Measurements from ENCODE around the gene SYT5. TPM values are rescaled to one million over a fixed set of nuclear protein-coding genes. Genes with fewer than 3 reads are reported as not detected.

SYT5 gene
- total RNA-seq (2021; ENCODE audit: unreplicated experiment) (2.3 TPM), Bru-seq, nascent RNA (percentile 26 among the genes with signal in this experiment), BruChase-seq, experiment 1, labeled RNA remaining after a 6-hour chase (percentile 48 among the genes with signal in this experiment), BruChase-seq, experiment 2, labeled RNA remaining after a 2-hour chase (percentile 32 among the genes with signal in this experiment)
- polyA plus RNA-seq (2012), result 0.75 and 1.8 TPM in 2 replicates
- long read RNA-seq, partial matches to known transcripts, result 1 of 4 reads
- long read RNA-seq, other reads (novel, unspliced or antisense), result 3 of 4 reads

DNA sequence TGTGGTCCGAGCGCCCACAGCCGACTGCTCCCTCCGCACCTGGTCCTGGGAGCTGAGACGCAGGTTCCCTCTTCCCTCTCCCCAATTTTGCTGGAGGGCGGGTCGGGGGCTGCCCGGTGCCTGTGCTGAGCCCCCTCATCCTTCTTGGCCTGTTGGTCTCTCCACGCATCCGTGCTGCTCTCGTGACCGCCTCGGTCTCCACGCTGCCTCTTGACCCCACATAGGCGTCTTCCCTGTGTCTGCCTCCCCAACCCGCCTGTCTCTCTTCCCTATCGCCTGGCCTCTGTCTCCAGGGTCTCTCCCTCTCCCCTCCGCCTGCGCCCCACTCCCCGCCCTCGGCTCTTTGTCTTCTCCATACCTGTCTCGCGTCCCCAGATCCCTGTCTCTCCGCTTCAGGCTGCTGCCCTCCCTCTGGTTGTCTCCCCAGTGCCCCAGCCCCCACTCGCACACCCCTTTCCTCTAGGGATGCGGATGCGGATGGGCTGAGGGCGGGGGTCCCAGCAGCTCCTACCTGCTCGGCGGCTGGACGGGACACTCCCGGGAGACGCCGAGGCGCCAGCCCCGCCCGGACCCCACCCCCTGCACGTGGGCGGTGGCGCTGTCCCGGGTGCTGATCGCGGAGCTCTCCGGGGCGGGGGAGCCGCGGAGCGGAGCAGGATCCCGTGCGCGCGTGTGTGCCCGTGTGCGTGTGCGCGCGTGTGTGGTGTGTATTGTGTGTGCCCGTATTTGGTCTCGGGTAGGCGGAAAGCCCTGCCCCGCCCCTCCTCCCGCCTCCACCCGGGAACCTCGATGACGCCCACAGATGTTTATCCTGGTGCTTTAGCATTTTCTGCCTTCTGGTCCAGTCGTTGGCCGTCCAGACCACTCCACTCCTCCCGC is at the start of gene SYT5:
Gene SYT5, minus strand, starts transcription at position 684 of the 879 bp plus-strand sequence. CDS start 1,248 bp downstream, outside the sequence.
- ChIA-PET CTCF (interaction anchor here (1.0 to 1.8 kb wide), 4 partner anchors 14 to 37 kb away, joined by 3 to 7 read pairs (median 4); partner anchors contain the start of gene DNAAF3), POLR2A (interaction anchor here (1.0 to 1.1 kb wide), 2 partner anchors 30 to 37 kb away, joined by 3 read pairs; partner anchors contain the start of gene PTPRH)
- DNase-seq (ENCODE audit: low read depth, low spot score), result no peak
- no peak for TF ChIP-seq YY1 (IDR thresholded peaks at IDR 0.05; ENCODE audit: extremely low read depth, insufficient replicate concordance, low read depth, low read length)
- no peak for TF ChIP-seq FOSL1 (IDR thresholded peaks at IDR 0.05; ENCODE audit: low read depth)
- no peak; the same call in 1 of the 2 replicates for TF ChIP-seq SP1 (IDR thresholded peaks at IDR 0.05; ENCODE audit: low read depth)
- no peak for TF ChIP-seq EZH2 (IDR thresholded peaks at IDR 0.05)
- TF ChIP-seq, protein P1, sequence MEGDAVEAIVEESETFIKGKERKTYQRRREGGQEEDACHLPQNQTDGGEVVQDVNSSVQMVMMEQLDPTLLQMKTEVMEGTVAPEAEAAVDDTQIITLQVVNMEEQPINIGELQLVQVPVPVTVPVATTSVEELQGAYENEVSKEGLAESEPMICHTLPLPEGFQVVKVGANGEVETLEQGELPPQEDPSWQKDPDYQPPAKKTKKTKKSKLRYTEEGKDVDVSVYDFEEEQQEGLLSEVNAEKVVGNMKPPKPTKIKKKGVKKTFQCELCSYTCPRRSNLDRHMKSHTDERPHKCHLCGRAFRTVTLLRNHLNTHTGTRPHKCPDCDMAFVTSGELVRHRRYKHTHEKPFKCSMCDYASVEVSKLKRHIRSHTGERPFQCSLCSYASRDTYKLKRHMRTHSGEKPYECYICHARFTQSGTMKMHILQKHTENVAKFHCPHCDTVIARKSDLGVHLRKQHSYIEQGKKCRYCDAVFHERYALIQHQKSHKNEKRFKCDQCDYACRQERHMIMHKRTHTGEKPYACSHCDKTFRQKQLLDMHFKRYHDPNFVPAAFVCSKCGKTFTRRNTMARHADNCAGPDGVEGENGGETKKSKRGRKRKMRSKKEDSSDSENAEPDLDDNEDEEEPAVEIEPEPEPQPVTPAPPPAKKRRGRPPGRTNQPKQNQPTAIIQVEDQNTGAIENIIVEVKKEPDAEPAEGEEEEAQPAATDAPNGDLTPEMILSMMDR (IDR thresholded peaks at IDR 0.05 in 2 of 3, conservative IDR thresholded peaks at IDR 0.05 in 1 of 3; ENCODE audit: borderline replicate concordance in 1 of 3, insufficient read depth in 1 of 3, low read depth in 2 of 3, low read length in 2 of 3), result no peak
- TF ChIP-seq EGR1 (IDR thresholded peaks at IDR 0.05; ENCODE audit: low read depth), result peak; percentile 97
- no peak for TF ChIP-seq ELF1 (IDR thresholded peaks at IDR 0.05; ENCODE audit: borderline replicate concordance, low read depth)
- TF ChIP-seq POLR2AphosphoS5 (IDR thresholded peaks at IDR 0.05; ENCODE audit: low read depth, low read length), result no peak
- no peak for TF ChIP-seq ZNF274 (IDR thresholded peaks at IDR 0.05; ENCODE audit: low read depth, low read length)
- TF ChIP-seq CBX3 (IDR thresholded peaks at IDR 0.05; ENCODE audit: low read depth), result no peak
- TF ChIP-seq, protein P2, sequence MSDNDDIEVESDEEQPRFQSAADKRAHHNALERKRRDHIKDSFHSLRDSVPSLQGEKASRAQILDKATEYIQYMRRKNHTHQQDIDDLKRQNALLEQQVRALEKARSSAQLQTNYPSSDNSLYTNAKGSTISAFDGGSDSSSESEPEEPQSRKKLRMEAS (IDR thresholded peaks at IDR 0.05), result peak; percentile 94
- no peak for TF ChIP-seq SRF (IDR thresholded peaks at IDR 0.05; ENCODE audit: low read depth)
- TF ChIP-seq, protein P3, sequence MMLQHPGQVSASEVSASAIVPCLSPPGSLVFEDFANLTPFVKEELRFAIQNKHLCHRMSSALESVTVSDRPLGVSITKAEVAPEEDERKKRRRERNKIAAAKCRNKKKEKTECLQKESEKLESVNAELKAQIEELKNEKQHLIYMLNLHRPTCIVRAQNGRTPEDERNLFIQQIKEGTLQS (IDR thresholded peaks at IDR 0.05), result no peak
- no peak for TF ChIP-seq POLR2A (IDR thresholded peaks at IDR 0.05; ENCODE audit: borderline replicate concordance, extremely low read depth, insufficient read depth, insufficient read length)
- no peak; the same call in 1 of the 2 replicates for TF ChIP-seq SIN3A (IDR thresholded peaks at IDR 0.05; ENCODE audit: low read depth)
- TF ChIP-seq TCF7L2 (IDR thresholded peaks at IDR 0.05; ENCODE audit: borderline replicate concordance, extremely low read depth, insufficient read depth, insufficient read length), result no peak
- TF ChIP-seq CEBPB (IDR thresholded peaks at IDR 0.05; ENCODE audit: low read depth), result no peak
- TF ChIP-seq, protein P4, sequence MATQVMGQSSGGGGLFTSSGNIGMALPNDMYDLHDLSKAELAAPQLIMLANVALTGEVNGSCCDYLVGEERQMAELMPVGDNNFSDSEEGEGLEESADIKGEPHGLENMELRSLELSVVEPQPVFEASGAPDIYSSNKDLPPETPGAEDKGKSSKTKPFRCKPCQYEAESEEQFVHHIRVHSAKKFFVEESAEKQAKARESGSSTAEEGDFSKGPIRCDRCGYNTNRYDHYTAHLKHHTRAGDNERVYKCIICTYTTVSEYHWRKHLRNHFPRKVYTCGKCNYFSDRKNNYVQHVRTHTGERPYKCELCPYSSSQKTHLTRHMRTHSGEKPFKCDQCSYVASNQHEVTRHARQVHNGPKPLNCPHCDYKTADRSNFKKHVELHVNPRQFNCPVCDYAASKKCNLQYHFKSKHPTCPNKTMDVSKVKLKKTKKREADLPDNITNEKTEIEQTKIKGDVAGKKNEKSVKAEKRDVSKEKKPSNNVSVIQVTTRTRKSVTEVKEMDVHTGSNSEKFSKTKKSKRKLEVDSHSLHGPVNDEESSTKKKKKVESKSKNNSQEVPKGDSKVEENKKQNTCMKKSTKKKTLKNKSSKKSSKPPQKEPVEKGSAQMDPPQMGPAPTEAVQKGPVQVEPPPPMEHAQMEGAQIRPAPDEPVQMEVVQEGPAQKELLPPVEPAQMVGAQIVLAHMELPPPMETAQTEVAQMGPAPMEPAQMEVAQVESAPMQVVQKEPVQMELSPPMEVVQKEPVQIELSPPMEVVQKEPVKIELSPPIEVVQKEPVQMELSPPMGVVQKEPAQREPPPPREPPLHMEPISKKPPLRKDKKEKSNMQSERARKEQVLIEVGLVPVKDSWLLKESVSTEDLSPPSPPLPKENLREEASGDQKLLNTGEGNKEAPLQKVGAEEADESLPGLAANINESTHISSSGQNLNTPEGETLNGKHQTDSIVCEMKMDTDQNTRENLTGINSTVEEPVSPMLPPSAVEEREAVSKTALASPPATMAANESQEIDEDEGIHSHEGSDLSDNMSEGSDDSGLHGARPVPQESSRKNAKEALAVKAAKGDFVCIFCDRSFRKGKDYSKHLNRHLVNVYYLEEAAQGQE (IDR thresholded peaks at IDR 0.05; ENCODE audit: low read depth), result peak; percentile 93; the same call in 1 of the 2 replicates
- no peak for TF ChIP-seq JUND (IDR thresholded peaks at IDR 0.05)
- TF ChIP-seq ZFX (IDR thresholded peaks at IDR 0.05), result no peak
- TF ChIP-seq EZH2phosphoT487 (IDR thresholded peaks at IDR 0.05; ENCODE audit: borderline replicate concordance), result no peak

More for the DNA sequence above, at the start of gene SYT5:
- Histone ChIP-seq H3K9me3 (ENCODE audit: control insufficient read depth in 1 of 2, insufficient read depth in 1 of 2, low read depth in 1 of 2, low read length in 2 of 2) (peaks cover 0 to 5% of the 10 kb centered on the region in 2 experiments; a peak in 1 of 4 replicates), H3K36me3 (ENCODE audit: control insufficient read depth in 1 of 2, insufficient read depth in 2 of 2, low read length in 2 of 2) (no peaks in the 10 kb centered on the region), H3K9ac (ENCODE audit: low read length) (no peak within 1 kb of the TSS), H3K4me2 (ENCODE audit: low read length) (peak within 1 kb of the TSS; percentile 68), H3K9me2 (ENCODE audit: insufficient read depth) (no peaks in the 10 kb centered on the region), H3K27ac (ENCODE audit: low read depth, low read length) (no peak within 1 kb of the TSS), H3K4me3 (replicated peaks in 1 of 2; ENCODE audit: low read depth in 1 of 2, low read length in 2 of 2) (peak within 1 kb of the TSS; percentile 22 to 40), H2AFZ (ENCODE audit: low read depth, low read length, poor library complexity, severe bottlenecking) (no peak within 1 kb of the TSS), H4K20me1 (ENCODE audit: insufficient read depth) (no peaks in the 10 kb centered on the region), H3K27me3 (ENCODE audit: insufficient read depth, low read length) (no peaks in the 10 kb centered on the region), H3K4me1 (ENCODE audit: control insufficient read depth in 1 of 2, insufficient read depth in 2 of 2, low read length in 2 of 2) (peaks cover 9 to 35% of the 10 kb centered on the region in 2 experiments; a peak in 3 of 4 replicates), H3K79me2 (ENCODE audit: insufficient read depth, low read length) (no peaks in the 10 kb centered on the region)
- peak; percentile 75 for ATAC-seq
- no TSS peak for BruUV-seq (replicated peaks)
- RAD21 ChIA-PET (ENCODE audit: low non-redundant PET in 1 of 2, low total read pairs in 2 of 2, uncharacterized antibody in 2 of 2, unreplicated experiment in 2 of 2), result no interaction called here
- intact Hi-C loops (cut with micrococcal nuclease), result no loop called here
